ENCODE data around the gene BBS12.

BBS12 gene

DNA sequence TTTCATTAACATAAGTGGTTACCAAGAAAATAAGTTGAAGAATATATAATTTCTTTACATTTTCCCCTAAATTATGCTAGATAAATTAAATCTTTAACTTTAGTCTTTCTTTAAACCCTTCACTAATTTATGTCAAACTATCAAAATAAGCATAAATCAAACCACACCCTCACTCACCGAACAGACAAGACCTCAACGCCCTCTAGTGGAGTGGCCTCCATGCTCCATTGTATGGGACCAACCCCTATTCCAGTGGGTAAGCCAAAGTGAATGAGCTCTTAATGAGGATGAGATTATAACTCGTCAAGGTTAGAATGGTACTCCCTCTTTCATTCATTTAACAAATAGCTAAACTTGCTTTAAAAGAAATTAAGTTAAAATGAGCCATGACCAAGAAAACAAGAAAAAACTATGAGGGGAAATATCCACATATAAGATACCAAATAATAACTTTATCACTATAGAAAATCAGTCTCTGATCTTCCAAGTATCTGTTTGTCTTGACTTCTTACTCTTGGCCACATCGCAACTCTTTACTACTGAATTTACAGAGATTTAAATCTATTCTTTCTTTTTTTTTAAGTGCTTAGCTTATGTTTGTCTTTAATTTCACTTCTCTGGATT, 15.6 kb upstream of the BBS12 start:
- peak; percentile 65 for DNase-seq

- DNase-seq: no peak
Observed at GRCh38 chr4:122718281-122718680, 14.2 kb upstream of the BBS12 start.

DNA sequence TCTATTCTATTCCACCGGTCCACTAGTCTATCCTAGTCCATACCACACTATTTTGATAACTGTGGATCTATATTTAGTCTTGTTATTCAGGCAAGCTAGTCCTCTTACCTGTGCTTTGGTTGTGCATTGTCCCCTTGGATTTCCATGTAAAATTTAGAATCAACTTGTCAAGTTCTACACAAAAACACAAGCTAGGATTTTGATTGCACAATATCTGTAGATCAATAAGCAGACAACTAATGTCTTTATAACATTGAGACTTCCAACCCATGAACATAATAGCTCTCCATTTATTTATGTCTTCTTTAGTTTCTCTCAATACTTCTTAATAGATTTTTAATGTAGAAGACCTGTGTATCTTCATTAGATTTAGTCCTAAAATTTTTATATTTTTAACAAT, 10.2 kb upstream of the BBS12 start:
- DNase-seq: no peak

DNA sequence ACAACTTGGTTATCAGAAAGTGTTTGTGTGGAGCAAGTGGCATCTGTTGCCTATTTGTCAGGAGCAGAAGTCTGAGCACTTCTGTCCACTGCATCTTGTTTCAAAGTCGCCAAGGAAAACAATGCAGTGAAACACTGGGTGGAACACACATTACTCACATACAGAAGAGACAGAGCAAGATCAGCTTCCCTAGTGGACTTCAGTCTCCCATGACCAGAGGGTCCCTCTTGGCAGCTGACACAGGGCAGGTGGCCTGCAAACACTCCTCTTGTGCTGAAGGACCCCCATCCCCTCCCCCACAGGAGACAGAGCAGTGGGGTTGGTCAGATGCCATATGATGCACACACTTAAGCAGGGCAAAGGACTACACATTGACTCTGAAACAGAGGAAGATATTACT, 3.6 kb upstream of the BBS12 start:
- no peak for DNase-seq

DNA sequence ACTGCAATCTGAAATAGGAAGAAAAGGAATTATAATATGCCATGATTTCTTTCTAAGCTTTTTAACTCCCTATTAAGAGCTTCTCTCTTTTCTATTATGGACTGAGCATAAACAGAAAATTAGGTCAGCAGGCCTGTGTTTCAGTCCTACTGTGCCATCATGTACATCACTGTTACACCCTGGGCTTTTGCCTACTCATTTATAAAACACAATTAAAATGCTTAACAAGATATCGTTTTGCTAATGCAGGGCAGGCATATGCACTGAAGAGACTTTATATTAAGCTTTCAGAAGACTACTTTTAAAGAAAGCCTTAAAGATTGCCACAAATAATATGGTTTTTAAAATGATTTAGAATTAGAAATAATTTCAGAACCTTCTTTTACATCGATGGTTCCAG, 828 bp upstream of the BBS12 start:
- DNase-seq: no peak

DNA sequence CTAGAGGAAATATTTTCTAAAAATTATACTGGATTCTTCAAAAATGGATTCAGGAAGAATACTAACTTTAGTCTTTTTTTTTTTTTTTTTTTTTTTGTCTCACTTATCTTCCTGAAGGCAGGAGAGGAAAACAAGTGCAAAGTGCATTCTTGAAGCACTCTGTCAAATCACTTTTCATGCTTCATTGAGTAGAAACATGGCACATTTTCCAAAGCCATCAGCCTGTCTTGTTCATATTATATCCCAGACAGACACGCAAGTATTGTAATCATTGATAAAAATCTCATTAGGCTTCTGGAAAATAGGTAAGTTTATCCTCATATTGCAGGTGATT, 1.2 kb downstream of the BBS12 start:
- no peak for DNase-seq

- peak; percentile 89 for DNase-seq
Observed at GRCh38 chr4:122739174-122739573, 6.7 kb downstream of the BBS12 start.

DNA sequence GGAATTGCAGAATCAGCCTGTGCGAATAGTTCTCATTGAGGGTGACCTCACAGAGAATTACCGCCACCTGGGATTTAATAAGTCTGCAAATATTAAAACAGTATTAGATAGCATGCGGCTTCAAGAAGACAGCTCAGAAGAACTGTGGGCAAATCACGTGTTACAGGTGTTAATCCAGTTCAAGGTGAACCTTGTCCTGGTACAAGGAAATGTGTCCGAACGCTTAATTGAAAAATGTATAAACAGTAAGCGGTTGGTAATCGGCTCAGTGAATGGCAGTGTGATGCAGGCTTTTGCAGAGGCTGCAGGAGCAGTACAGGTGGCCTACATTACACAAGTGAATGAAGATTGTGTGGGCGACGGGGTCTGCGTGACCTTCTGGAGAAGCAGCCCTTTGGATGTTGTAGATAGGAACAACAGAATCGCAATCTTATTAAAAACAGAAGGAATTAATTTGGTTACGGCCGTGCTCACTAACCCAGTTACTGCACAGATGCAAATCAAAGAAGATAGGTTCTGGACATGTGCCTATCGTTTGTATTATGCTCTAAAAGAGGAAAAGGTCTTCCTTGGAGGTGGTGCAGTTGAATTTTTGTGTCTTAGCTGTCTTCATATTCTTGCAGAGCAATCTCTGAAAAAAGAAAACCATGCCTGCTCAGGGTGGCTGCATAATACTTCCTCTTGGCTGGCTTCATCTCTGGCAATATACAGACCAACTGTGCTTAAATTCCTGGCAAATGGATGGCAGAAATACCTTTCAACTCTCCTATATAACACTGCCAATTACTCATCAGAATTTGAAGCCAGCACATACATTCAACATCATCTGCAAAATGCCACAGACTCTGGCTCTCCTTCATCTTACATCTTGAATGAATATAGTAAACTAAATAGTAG, 10.7 kb downstream of the BBS12 start:
- no peak for DNase-seq

DNA sequence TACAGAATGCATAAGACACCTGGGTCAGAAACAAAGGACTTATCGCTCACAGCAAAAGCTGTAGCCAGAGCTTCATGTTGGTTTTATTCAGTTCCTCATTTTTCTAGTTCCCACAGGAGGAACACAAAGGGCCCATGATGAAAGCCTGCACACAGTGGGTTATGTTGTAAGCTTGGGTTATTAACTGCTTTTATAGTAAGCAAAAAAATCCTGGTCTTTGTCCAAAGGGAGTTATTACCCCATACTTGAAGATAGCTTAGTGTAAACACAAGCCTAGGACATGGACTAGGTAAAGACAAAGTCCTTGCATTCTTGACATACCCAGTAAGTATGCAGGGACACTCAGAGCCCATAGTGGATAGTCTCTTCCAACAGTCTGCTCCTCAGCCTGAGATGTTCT, 11.7 kb downstream of the BBS12 start:
- DNase-seq: peak; percentile 84

DNA sequence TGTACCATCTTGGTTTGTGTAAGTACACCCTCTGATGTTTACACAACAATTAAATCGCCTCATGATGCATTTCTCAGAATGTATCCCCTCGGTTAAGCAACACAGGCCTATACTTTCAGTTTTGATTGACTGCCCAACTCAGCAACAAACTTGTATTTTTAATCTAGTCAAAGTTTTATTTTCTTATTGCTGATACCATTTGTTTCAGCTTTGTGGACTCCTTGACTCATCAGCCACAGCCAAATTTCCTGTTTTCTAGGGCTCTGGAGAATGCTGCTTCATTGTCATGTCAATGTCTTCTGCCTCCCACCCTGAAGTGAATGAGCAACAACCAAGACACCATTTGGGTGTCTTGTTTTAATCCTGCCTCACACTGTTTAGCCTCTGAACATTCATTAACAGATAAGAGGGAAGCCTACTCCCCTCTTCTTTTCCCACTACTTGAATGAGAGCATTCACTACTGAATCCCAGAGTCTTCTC, 14.0 kb downstream of the BBS12 start:
- DNase-seq: no peak

- no peak for DNase-seq
Observed at GRCh38 chr4:122747068-122747467, 14.6 kb downstream of the BBS12 start.

- DNase-seq: peak; percentile 83
Observed at GRCh38 chr4:122747883-122748282, 15.4 kb downstream of the BBS12 start.

- no peak for DNase-seq
Observed at GRCh38 chr4:122749704-122750454, 17.4 kb downstream of the BBS12 start.

DNA sequence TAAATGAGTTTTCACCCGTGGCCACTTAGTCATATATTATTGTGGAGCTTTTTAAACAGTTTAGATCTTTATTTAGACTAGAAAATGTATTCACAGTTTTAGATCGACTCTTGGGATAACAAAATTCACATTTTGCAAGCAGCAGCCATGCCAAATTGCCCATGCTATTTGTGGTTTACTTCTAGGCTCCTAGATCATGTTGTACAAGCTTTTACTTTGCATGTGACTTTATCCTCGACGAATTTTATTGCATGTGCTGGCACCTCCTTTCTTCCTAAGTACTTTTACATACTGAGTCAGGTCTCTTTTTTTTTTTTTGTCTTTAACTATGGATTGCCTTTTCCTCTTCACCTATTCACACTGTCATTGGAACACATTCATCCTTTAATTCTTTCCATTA, 23.2 kb downstream of the BBS12 start:
- DNase-seq: no peak

- DNase-seq: peak; percentile 56
Observed at GRCh38 chr4:122758033-122758432, 25.5 kb downstream of the BBS12 start.

DNA sequence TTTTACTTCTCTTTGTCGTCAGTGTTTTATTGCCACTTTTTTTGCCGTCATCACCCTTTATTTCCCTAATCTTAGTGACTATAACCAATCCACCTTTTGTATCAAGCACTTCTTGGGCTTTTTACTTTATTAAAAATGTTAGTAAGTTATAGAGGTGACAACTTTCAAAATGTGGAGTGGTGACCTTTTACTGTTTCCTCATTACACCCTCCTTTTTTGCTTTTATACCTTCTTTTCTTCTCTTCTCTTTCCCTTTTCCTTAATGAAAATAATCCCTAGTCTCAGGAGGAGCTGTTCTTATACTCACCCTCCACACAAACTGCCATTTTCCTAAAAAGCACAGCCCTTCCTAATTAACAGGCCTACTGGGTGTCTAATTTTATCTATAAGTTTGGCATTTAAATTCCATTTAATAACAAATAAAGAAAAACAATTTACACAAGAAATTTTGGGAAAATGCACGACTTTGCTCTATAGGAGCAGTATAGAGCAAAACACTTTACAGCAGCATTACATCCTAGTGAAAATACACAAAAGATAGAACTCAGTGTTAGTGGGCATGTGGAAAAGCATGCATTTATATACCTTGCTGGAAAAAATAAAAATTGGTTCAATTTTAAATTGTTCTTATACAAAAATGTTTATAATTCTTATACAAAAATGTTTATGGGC, 27.3 kb downstream of the BBS12 start:
- no peak for DNase-seq

DNA sequence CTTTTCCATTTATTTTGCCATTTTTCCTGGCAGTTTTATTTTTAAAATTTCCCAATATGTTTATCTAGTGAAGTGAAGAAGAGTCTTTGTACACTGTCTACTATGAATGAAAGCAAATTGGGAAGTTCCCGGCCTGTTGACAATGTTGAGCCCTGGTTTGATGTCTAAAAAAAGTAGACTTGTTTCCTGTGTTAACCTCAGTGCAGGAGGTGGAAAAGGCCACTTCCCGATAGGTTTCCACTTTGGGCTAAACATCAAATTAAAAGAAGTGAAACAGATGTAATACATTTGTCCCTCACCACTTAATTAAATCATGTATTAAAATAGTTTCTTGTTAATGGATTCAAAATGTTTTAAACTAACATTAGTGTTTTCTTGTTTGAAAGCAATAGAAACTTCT, 30.0 kb downstream of the BBS12 start:
- no peak for DNase-seq

GRCh38 chr4:122762966-122763716, 30.6 kb downstream of the BBS12 start:
- peak; percentile 56 for DNase-seq

GRCh38 chr4:122764071-122764820, 31.7 kb downstream of the BBS12 start:
- peak; percentile 94 for DNase-seq

DNA sequence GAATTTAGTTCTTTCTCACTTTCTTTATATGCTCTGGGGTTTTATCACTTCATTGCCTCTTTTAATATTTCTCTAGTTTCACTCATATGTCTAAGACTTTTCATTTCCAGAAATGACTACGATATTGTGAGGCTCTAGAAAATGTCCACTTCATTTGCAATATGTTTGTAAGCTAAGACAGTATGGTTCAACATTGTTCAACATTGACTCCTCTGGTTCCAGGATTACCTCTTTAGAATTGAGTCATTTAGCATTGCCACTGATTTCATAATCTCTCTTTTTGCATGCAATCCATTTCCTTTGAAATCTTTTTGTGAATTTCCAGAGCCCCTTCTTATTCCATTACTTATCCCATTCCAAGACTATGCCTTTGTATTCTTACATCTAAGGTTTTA, 32.3 kb downstream of the BBS12 start:
- DNase-seq: peak; percentile 93

DNA sequence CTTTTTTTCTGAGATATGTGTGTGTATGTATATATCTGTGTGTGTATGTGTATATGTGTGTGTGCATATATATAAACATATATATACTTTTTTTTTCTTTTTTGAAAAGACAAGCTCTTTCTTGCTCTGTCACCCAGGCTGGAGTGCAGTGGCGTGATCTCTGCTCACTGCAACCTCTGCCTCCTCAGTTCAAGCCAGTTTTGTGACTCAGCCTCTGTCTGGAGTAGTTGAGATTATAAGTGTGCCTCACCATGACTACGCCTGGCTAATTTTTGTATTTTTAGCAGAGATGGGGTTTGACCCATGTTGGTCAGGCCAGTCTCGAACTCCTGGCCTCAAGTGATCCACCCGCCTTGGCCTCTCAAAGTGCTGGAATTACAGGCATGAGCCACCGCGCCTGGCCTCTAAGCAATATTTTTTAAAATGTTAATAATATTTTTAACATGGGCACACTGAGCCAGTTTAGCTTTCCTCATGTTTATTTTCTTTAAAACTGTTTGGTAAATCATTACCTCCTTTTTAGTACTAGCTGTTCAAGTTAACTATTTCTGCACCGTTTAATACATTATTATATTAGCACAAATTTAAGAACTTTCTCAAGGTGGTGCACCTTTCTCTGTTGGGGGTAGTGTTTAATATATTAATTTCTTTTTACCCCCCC, 33.3 kb downstream of the BBS12 start:
- peak; percentile 89 for DNase-seq

Data from fibroblast of skin of right quadriceps (primary cell).